HAP-1 (cell line): ENCODE measurements around the gene TCTN2.
A peak's percentile ranks its signal among the peaks of the same experiment; 100 is the strongest.

ENCODE experiments used
- DNase-seq, 2 experiments: peaks; one replicate each; pipeline ENCODE4 v3.0.0-alpha.2; 2016 to 2020; ENCODE audit warnings: low spot score in 2 of 2
- H3K27me3 ChIP-seq: fragments of 250-450 bp; sonication (Bioruptor Pico); 2 replicates; pipeline ENCODE4 v1.5.1; 2020; ENCODE audit warnings: low read depth, mild to moderate bottlenecking, moderate library complexity
- H3K36me3 ChIP-seq: fragments of 250-450 bp; sonication (Bioruptor Pico); replicated peaks from 2 replicates; pipeline ENCODE4 v1.5.1; 2020; ENCODE audit warnings: mild to moderate bottlenecking
- H3K4me1 ChIP-seq: fragments of 250-450 bp; sonication (Bioruptor Pico); 2 replicates; pipeline ENCODE4 v1.5.1; 2020; ENCODE audit warnings: mild to moderate bottlenecking
- H3K4me3 ChIP-seq: fragments of 250-450 bp; sonication (Bioruptor Pico); 2 replicates; pipeline ENCODE4 v1.5.1; 2020; ENCODE audit warnings: mild to moderate bottlenecking, moderate library complexity
- H3K9me3 ChIP-seq: fragments of 250-450 bp; sonication (Bioruptor Pico); 2 replicates; pipeline ENCODE4 v1.5.1; 2020; ENCODE audit warnings: mild to moderate bottlenecking, moderate library complexity
- in situ Hi-C: fragments of 300-500 bp; cut with MboI; formaldehyde crosslinking; loops from 3 replicates; pipeline ENCODE4 v1.14.3; 2020; ENCODE audit warnings: low sequenced_read_pairs, inconsistent platforms, mixed read lengths

Gene TCTN2

GRCh38 chr12:123659996-123660727 is 10.8 kb upstream of the TCTN2 start:
- Histone ChIP-seq H3K4me1 (no peaks in the 10 kb centered on the region), H3K36me3 (peaks cover 56% of the 10 kb centered on the region), H3K9me3 (no peaks in the 10 kb centered on the region), H3K27me3 (no peaks in the 10 kb centered on the region), H3K4me3 (no peak overlapping the region)
- no peak for DNase-seq
- in situ Hi-C loops = no loop called here

- Histone ChIP-seq H3K4me1 (no peaks in the 10 kb centered on the region), H3K4me3 (no peak overlapping the region), H3K36me3 (peaks cover 5% of the 10 kb centered on the region; the same call in 1 of the 2 replicates), H3K9me3 (no peaks in the 10 kb centered on the region), H3K27me3 (no peaks in the 10 kb centered on the region)
- in situ Hi-C loops = no loop called here
- DNase-seq = no peak
Measured at GRCh38 chr12:123667771-123668170, 3.1 kb upstream of the TCTN2 start.

- H3K27me3 ChIP-seq = no peaks in the 10 kb centered on the region
- H3K9me3 ChIP-seq = no peaks in the 10 kb centered on the region
- peaks cover 11% of the 10 kb centered on the region for H3K36me3 ChIP-seq
- H3K4me1 ChIP-seq = no peaks in the 10 kb centered on the region
- no peak for DNase-seq
- in situ Hi-C loops = no loop called here
- H3K4me3 ChIP-seq = peak overlapping the region; percentile 67
Measured at GRCh38 chr12:123671876-123672275, 963 bp downstream of the TCTN2 start.

- Histone ChIP-seq H3K9me3 (no peaks in the 10 kb centered on the region), H3K4me1 (no peaks in the 10 kb centered on the region), H3K27me3 (no peaks in the 10 kb centered on the region), H3K36me3 (peaks cover 17% of the 10 kb centered on the region), H3K4me3 (no peak overlapping the region)
- in situ Hi-C loops = no loop called here
- DNase-seq = no peak
Measured at GRCh38 chr12:123675436-123675835, 4.5 kb downstream of the TCTN2 start.

GRCh38 chr12:123676616-123677320 is 5.9 kb downstream of the TCTN2 start:
- Histone ChIP-seq H3K4me1 (no peaks in the 10 kb centered on the region), H3K9me3 (no peaks in the 10 kb centered on the region), H3K27me3 (no peaks in the 10 kb centered on the region), H3K4me3 (no peak overlapping the region), H3K36me3 (peaks cover 17% of the 10 kb centered on the region)
- no peak for DNase-seq
- in situ Hi-C loops = no loop called here

GRCh38 chr12:123678981-123679380 is 8.1 kb downstream of the TCTN2 start:
- Histone ChIP-seq H3K4me1 (no peaks in the 10 kb centered on the region), H3K36me3 (peaks cover 17% of the 10 kb centered on the region), H3K4me3 (no peak overlapping the region), H3K9me3 (no peaks in the 10 kb centered on the region), H3K27me3 (no peaks in the 10 kb centered on the region)
- in situ Hi-C loops = no loop called here
- no peak for DNase-seq

- in situ Hi-C loops = no loop called here
- no peak overlapping the region for H3K4me3 ChIP-seq
- H3K27me3 ChIP-seq = no peaks in the 10 kb centered on the region
- no peaks in the 10 kb centered on the region for H3K9me3 ChIP-seq
- DNase-seq = no peak
- peaks cover 8% of the 10 kb centered on the region; the same call in 1 of the 2 replicates for H3K36me3 ChIP-seq
- no peaks in the 10 kb centered on the region for H3K4me1 ChIP-seq
Measured at GRCh38 chr12:123681605-123682004, 10.7 kb downstream of the TCTN2 start.

GRCh38 chr12:123683964-123684363 is 13.1 kb downstream of the TCTN2 start:
- no peak for DNase-seq
- Histone ChIP-seq H3K27me3 (no peaks in the 10 kb centered on the region), H3K4me3 (no peak overlapping the region), H3K36me3 (no peaks in the 10 kb centered on the region), H3K4me1 (no peaks in the 10 kb centered on the region), H3K9me3 (no peaks in the 10 kb centered on the region)
- in situ Hi-C loops = no loop called here

GRCh38 chr12:123686636-123687190 is 15.8 kb downstream of the TCTN2 start:
- Histone ChIP-seq H3K36me3 (no peaks in the 10 kb centered on the region), H3K4me3 (no peak overlapping the region), H3K4me1 (no peaks in the 10 kb centered on the region), H3K9me3 (no peaks in the 10 kb centered on the region), H3K27me3 (no peaks in the 10 kb centered on the region)
- no peak for DNase-seq
- in situ Hi-C loops = no loop called here

- Histone ChIP-seq H3K4me1 (no peaks in the 10 kb centered on the region), H3K27me3 (no peaks in the 10 kb centered on the region), H3K9me3 (no peaks in the 10 kb centered on the region), H3K36me3 (peaks cover 6% of the 10 kb centered on the region), H3K4me3 (no peak overlapping the region)
- in situ Hi-C loops = no loop called here
- DNase-seq = no peak
Measured at GRCh38 chr12:123690191-123690840, 19.4 kb downstream of the TCTN2 start.

GRCh38 chr12:123696207-123696606 is 25.3 kb downstream of the TCTN2 start:
- no peak overlapping the region for H3K4me3 ChIP-seq
- H3K27me3 ChIP-seq = no peaks in the 10 kb centered on the region
- in situ Hi-C loops = no loop called here
- no peak for DNase-seq
- H3K9me3 ChIP-seq = no peaks in the 10 kb centered on the region
- peaks cover 4% of the 10 kb centered on the region; the same call in 1 of the 2 replicates for H3K4me1 ChIP-seq
- peaks cover 19% of the 10 kb centered on the region for H3K36me3 ChIP-seq

- H3K4me1 ChIP-seq = peaks cover 4% of the 10 kb centered on the region; the same call in 1 of the 2 replicates
- in situ Hi-C loops = no loop called here
- no peaks in the 10 kb centered on the region for H3K9me3 ChIP-seq
- H3K27me3 ChIP-seq = no peaks in the 10 kb centered on the region
- no peak for DNase-seq
- H3K4me3 ChIP-seq = no peak overlapping the region
- H3K36me3 ChIP-seq = peaks cover 19% of the 10 kb centered on the region
Measured at GRCh38 chr12:123696646-123697045, 25.7 kb downstream of the TCTN2 start.

GRCh38 chr12:123705935-123706334 is 35.0 kb downstream of the TCTN2 start:
- no peak overlapping the region for H3K4me3 ChIP-seq

GRCh38 chr12:123707466-123707865 is 36.6 kb downstream of the TCTN2 start:
- DNase-seq = no peak
- Histone ChIP-seq H3K27me3 (no peaks in the 10 kb centered on the region), H3K9me3 (no peaks in the 10 kb centered on the region), H3K4me3 (no peak overlapping the region), H3K36me3 (peaks cover 2% of the 10 kb centered on the region), H3K4me1 (no peaks in the 10 kb centered on the region)
- in situ Hi-C loops = no loop called here

More at GRCh38 chr12:123705935-123706334, 35.0 kb downstream of the TCTN2 start:
- Histone ChIP-seq H3K4me1 (no peaks in the 10 kb centered on the region), H3K27me3 (no peaks in the 10 kb centered on the region), H3K9me3 (no peaks in the 10 kb centered on the region), H3K36me3 (peaks cover 2% of the 10 kb centered on the region; the same call in 1 of the 2 replicates)
- in situ Hi-C loops = no loop called here
- peak in 1 of 2 experiments; percentile 32 for DNase-seq
